Measurements from ENCODE around the gene ARHGAP44. TPM values are rescaled to one million over a fixed set of nuclear protein-coding genes. Genes with fewer than 3 reads are reported as not detected.

The ARHGAP44 gene
- total and polyA plus RNA-seq, 2 of the 8 experiments (the other 6 are each of a cell fraction or from before 2014, with no cell fraction given), result 6.2 to 22.2 TPM

GRCh38 chr17:12856416-12856815 lies 67.1 kb downstream of the ARHGAP44 start (continued):
- TF ChIP-seq CHD7 (IDR thresholded peaks at IDR 0.05; ENCODE audit: insufficient replicate concordance, low read length), result no peak
- no peak for TF ChIP-seq FOSL1 (IDR thresholded peaks at IDR 0.05; ENCODE audit: insufficient read depth, low read depth, low read length)
- no peak for TF ChIP-seq CTBP2 (IDR thresholded peaks at IDR 0.05; ENCODE audit: borderline replicate concordance, insufficient read depth, insufficient read length, low read length)
- TF ChIP-seq USF2 (IDR thresholded peaks at IDR 0.05; ENCODE audit: low read length), result no peak
- no peak for TF ChIP-seq POU5F1 (IDR thresholded peaks at IDR 0.05; ENCODE audit: low read depth, low read length)
- no peak for TF ChIP-seq CBX5 (IDR thresholded peaks at IDR 0.05; ENCODE audit: low read depth, low read length)

All from H1 (cell line).